ENCODE results near the gene NIN. TPM values are rescaled to one million over a fixed set of nuclear protein-coding genes. Genes with fewer than 3 reads are reported as not detected.

Gene NIN, protein sequence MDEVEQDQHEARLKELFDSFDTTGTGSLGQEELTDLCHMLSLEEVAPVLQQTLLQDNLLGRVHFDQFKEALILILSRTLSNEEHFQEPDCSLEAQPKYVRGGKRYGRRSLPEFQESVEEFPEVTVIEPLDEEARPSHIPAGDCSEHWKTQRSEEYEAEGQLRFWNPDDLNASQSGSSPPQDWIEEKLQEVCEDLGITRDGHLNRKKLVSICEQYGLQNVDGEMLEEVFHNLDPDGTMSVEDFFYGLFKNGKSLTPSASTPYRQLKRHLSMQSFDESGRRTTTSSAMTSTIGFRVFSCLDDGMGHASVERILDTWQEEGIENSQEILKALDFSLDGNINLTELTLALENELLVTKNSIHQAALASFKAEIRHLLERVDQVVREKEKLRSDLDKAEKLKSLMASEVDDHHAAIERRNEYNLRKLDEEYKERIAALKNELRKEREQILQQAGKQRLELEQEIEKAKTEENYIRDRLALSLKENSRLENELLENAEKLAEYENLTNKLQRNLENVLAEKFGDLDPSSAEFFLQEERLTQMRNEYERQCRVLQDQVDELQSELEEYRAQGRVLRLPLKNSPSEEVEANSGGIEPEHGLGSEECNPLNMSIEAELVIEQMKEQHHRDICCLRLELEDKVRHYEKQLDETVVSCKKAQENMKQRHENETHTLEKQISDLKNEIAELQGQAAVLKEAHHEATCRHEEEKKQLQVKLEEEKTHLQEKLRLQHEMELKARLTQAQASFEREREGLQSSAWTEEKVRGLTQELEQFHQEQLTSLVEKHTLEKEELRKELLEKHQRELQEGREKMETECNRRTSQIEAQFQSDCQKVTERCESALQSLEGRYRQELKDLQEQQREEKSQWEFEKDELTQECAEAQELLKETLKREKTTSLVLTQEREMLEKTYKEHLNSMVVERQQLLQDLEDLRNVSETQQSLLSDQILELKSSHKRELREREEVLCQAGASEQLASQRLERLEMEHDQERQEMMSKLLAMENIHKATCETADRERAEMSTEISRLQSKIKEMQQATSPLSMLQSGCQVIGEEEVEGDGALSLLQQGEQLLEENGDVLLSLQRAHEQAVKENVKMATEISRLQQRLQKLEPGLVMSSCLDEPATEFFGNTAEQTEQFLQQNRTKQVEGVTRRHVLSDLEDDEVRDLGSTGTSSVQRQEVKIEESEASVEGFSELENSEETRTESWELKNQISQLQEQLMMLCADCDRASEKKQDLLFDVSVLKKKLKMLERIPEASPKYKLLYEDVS (N-terminal part only)
- total RNA-seq = 100 to 1,000 TPM in 2 of 3 donors, 10 to 100 TPM in 1; 90.8 to 127 (median 118) TPM
- total RNA-seq (2013) = 138 TPM

DNA sequence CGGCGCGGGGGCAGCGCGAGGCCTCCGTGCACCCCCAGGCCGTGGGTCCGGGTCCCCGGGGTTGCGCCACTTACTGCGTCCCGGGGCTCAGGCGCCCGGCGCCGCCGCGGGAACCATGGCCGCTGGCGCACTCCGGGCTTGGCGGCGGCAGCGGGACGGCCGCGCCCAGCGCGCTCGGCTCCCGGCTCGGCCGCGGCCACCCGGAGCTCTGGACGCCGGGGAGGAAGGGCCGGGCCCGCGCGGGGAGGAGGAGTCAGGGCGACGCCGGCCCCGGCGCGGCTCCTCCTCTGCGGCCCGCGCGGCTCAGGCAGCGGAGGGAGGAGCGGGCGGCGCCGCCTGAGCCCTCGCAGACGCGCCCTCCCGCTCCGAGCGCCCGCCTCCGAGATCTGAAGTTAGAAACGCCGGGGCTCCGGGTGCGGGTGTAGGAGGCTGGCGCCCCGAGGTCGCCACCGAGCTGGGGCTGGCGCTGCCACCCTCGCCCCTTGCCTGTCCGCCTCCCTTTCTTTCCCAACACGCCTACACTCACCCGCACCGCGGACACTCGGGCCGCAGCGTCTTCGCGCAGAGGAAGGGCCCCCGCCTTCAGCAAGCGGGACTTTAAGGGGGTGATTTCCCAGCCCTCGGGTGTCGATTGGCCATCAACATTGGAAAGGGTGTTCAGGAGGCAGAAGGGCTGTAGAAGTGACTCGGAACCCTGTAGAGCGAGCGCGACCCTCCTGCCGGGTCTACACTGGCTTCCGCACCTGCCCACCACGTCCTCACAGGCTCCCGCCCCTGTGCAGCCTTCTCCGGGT is at the start of gene NIN:
TSS of gene NIN (minus strand) at position 231 of the 794 bp plus-strand sequence. CDS start 9,106 bp downstream, outside the sequence.
- peak; percentile 70 to 88 for DNase-seq
- H3K9me3 Mint-ChIP-seq = no peaks in the 10 kb centered on the region
- peak within 1 kb of the TSS; percentile 92 to 97 for H3K27ac Mint-ChIP-seq

DNA sequence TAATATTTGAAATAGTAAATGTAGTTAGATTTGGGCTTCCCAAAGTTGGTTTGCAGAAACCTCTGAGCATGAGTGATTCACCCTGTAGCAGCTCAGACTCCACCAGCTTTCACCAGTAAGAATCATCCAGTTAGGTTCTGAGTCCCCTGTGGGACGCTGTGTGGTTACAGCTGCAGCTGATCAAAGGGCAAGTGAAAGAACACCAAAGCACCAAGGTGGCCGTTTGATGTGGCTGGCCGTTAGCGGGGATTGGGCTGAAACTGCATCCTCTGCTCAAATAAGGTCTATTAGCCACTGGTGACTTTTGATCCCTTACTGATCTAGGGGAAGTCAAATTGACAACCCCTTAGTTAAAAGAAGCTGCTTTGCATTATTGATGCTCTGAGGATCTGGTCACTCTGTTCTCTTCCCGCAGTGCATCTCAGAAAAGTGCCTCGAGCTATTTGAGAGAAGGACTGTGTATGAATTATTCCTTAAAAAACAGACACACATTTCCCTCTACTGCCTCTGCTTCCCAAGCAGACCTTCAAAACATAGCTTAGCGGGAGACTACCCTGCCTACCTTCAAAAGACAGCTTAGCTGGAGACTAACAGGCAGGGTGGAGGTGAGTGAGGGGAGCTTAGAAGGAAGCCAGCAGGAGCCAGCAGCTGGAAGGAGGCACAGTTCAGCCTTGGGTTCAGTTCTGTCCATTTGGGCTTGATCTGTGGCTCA is 44.6 kb upstream of the NIN start:
- Histone ChIP-seq H3K9me3 (ENCODE audit: control insufficient read depth, insufficient read depth, low read length) (no peaks in the 10 kb centered on the region), H3K36me3 (ENCODE audit: control insufficient read depth, insufficient read depth, low read length) (no peaks in the 10 kb centered on the region), H3K27ac (ENCODE audit: low read length) (no peak overlapping the region), H3K4me3 (ENCODE audit: low read length) (no peak overlapping the region), H3K27me3 (ENCODE audit: control insufficient read depth, insufficient read depth, low read length) (peaks cover 42% of the 10 kb centered on the region), H3K4me1 (ENCODE audit: control insufficient read depth, insufficient read depth, low read length) (peaks cover 12% of the 10 kb centered on the region)
- H3K9me3 Mint-ChIP-seq = no peaks in the 10 kb centered on the region
- H3K36me3 Mint-ChIP-seq = no peaks in the 10 kb centered on the region
- DNase-seq (peak in 1 of 2 donors; percentile 73), ATAC-seq (peak; percentile 61 to 78 (median 72))
- 6% methylated on average over 4 of the region's 7 CpGs for WGBS (ENCODE audit: insufficient coverage)
- intact Hi-C loops (cut with micrococcal nuclease) = no loop called here
- H3K4me3 Mint-ChIP-seq = no peak overlapping the region
- H3K27me3 Mint-ChIP-seq (ENCODE audit: low read depth in 2 of 2) = peaks cover 44 to 78% of the 10 kb centered on the region in 2 donors
- H3K4me1 Mint-ChIP-seq = peaks cover 5 to 6% of the 10 kb centered on the region in 2 donors
- no peak overlapping the region for H3K27ac Mint-ChIP-seq
- TF ChIP-seq, protein P1, sequence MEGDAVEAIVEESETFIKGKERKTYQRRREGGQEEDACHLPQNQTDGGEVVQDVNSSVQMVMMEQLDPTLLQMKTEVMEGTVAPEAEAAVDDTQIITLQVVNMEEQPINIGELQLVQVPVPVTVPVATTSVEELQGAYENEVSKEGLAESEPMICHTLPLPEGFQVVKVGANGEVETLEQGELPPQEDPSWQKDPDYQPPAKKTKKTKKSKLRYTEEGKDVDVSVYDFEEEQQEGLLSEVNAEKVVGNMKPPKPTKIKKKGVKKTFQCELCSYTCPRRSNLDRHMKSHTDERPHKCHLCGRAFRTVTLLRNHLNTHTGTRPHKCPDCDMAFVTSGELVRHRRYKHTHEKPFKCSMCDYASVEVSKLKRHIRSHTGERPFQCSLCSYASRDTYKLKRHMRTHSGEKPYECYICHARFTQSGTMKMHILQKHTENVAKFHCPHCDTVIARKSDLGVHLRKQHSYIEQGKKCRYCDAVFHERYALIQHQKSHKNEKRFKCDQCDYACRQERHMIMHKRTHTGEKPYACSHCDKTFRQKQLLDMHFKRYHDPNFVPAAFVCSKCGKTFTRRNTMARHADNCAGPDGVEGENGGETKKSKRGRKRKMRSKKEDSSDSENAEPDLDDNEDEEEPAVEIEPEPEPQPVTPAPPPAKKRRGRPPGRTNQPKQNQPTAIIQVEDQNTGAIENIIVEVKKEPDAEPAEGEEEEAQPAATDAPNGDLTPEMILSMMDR (IDR thresholded peaks at IDR 0.05) = no peak

More for the DNA sequence above, at the start of gene NIN:
- Histone ChIP-seq H3K36me3 (ENCODE audit: control insufficient read depth, insufficient read depth, low read length) (no peaks in the 10 kb centered on the region), H3K4me1 (ENCODE audit: control insufficient read depth, insufficient read depth, low read length) (peaks cover 22% of the 10 kb centered on the region), H3K27me3 (ENCODE audit: control insufficient read depth, insufficient read depth, low read length) (no peaks in the 10 kb centered on the region), H3K4me3 (ENCODE audit: low read length) (peak within 1 kb of the TSS; percentile 84), H3K9me3 (ENCODE audit: control insufficient read depth, insufficient read depth, low read length) (no peaks in the 10 kb centered on the region), H3K27ac (ENCODE audit: low read length) (peak within 1 kb of the TSS; percentile 87)
- intact Hi-C loops (cut with micrococcal nuclease) = no loop called here
- H3K4me3 Mint-ChIP-seq = peak within 1 kb of the TSS; percentile 98
- H3K4me1 Mint-ChIP-seq = peaks cover 42 to 53% of the 10 kb centered on the region in 2 donors
- under 1% methylated on average over 97 of the region's 97 CpGs for WGBS (ENCODE audit: insufficient coverage)
- ATAC-seq = peak; percentile 82 to 90 (median 83)
- H3K36me3 Mint-ChIP-seq = no peaks in the 10 kb centered on the region
- H3K27me3 Mint-ChIP-seq (ENCODE audit: low read depth in 2 of 2) = peaks cover 0 to 4% of the 10 kb centered on the region in 2 donors
- TF ChIP-seq, protein P1 (IDR thresholded peaks at IDR 0.05) = no peak

DNA sequence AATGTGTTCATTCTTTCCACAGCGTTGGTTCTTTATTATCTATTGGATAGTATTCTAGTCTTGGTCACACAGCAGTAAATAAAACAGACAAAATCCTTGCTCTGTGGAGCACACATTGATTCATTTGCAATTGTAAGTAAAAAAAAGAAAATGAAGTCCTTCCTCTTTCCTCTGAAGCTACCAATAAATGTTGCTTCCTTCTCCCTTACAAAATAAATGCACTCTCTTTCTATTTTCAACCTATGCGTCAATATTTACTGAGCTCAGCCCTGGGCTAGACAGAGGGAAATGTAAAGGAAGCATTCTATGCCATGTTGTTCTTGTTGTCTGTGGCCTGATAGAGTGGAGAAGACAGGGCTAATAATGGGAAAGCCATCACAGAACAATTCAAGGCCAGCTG is 43.8 kb upstream of the NIN start:
- ATAC-seq (no peak), DNase-seq (no peak)
- 67% methylated on average over 2 of the region's 2 CpGs for WGBS (ENCODE audit: insufficient coverage)
- no peaks in the 10 kb centered on the region for H3K9me3 ChIP-seq (ENCODE audit: control insufficient read depth, insufficient read depth, low read length)
- no peak overlapping the region for H3K4me3 Mint-ChIP-seq
- TF ChIP-seq, protein P1 (IDR thresholded peaks at IDR 0.05) = no peak
- H3K4me3 ChIP-seq (ENCODE audit: low read length) = no peak overlapping the region
- H3K36me3 Mint-ChIP-seq = no peaks in the 10 kb centered on the region
- H3K27me3 Mint-ChIP-seq (ENCODE audit: low read depth in 2 of 2) = peaks cover 47 to 78% of the 10 kb centered on the region in 2 donors
- H3K27ac Mint-ChIP-seq = no peak overlapping the region
- no peak overlapping the region for H3K27ac ChIP-seq (ENCODE audit: low read length)
- intact Hi-C loops (cut with micrococcal nuclease) = no loop called here
- H3K4me1 Mint-ChIP-seq = peaks cover 5 to 6% of the 10 kb centered on the region in 2 donors
- peaks cover 50% of the 10 kb centered on the region for H3K27me3 ChIP-seq (ENCODE audit: control insufficient read depth, insufficient read depth, low read length)
- H3K4me1 ChIP-seq (ENCODE audit: control insufficient read depth, insufficient read depth, low read length) = peaks cover 12% of the 10 kb centered on the region
- H3K36me3 ChIP-seq (ENCODE audit: control insufficient read depth, insufficient read depth, low read length) = no peaks in the 10 kb centered on the region
- no peaks in the 10 kb centered on the region for H3K9me3 Mint-ChIP-seq
